ENCODE results near the gene ANK2. TPM values are rescaled to one million over a fixed set of nuclear protein-coding genes. Genes with fewer than 3 reads are reported as not detected.
"Not testable (repeated sequence)": the region's sequence is repeated elsewhere in the genome, so short reads cannot be mapped to it uniquely, and the experiment has no call there.

The ANK2 gene
- total RNA-seq, 2 experiments from 2014 or later = 0.36 TPM; not detected in 1

DNA sequence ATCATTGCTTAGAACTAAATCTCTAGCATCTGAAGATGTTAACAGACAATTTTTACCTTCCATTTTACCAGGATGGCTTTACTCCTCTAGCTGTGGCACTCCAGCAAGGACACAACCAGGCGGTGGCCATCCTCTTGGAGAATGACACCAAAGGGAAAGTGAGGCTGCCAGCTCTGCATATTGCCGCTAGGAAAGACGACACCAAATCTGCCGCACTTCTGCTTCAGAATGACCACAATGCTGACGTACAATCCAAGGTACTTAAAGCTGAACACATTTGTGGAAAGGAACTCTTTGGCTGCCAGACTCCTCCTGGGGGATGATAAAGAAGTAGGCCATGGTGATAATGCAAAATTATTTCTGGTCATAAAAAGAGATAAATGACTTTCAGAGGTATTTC is 187.5 kb downstream of the ANK2 start:
- H3K36me3 ChIP-seq (ENCODE audit: insufficient read depth, low read length) = no peaks in the 10 kb centered on the region
- ChIA-PET CTCF (no interaction called here), POLR2A (no interaction called here)
- Mint-ChIP-seq H3K9me3 (no peaks in the 10 kb centered on the region), H3K36me3 (ENCODE audit: low read depth) (no peaks in the 10 kb centered on the region), H3K4me1 (ENCODE audit: low read depth) (no peaks in the 10 kb centered on the region), H3K27ac (no peak overlapping the region), H3K4me3 (no peak overlapping the region), H3K27me3 (peaks cover 4% of the 10 kb centered on the region)
- TF ChIP-seq, protein P1, sequence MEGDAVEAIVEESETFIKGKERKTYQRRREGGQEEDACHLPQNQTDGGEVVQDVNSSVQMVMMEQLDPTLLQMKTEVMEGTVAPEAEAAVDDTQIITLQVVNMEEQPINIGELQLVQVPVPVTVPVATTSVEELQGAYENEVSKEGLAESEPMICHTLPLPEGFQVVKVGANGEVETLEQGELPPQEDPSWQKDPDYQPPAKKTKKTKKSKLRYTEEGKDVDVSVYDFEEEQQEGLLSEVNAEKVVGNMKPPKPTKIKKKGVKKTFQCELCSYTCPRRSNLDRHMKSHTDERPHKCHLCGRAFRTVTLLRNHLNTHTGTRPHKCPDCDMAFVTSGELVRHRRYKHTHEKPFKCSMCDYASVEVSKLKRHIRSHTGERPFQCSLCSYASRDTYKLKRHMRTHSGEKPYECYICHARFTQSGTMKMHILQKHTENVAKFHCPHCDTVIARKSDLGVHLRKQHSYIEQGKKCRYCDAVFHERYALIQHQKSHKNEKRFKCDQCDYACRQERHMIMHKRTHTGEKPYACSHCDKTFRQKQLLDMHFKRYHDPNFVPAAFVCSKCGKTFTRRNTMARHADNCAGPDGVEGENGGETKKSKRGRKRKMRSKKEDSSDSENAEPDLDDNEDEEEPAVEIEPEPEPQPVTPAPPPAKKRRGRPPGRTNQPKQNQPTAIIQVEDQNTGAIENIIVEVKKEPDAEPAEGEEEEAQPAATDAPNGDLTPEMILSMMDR (IDR thresholded peaks at IDR 0.05) = no peak
- H3K27me3 ChIP-seq (ENCODE audit: control insufficient read depth in 1 of 2, insufficient read depth in 2 of 2, low read length in 2 of 2) = no peaks in the 10 kb centered on the region
- H3K9me3 ChIP-seq (ENCODE audit: control insufficient read depth in 1 of 2, insufficient read depth in 1 of 2, low read length in 2 of 2) = no peaks in the 10 kb centered on the region
- intact Hi-C loops (cut with DNase I, micrococcal nuclease) = no loop called here
- H3K4me1 ChIP-seq (ENCODE audit: insufficient read depth, low read length) = no peaks in the 10 kb centered on the region
- H3K27ac ChIP-seq (ENCODE audit: low read depth in 1 of 2, low read length in 2 of 2) = no peak overlapping the region
- ATAC-seq (ENCODE audit: poor library complexity) (no peak), DNase-seq (no peak)
- no peak overlapping the region for H3K4me3 ChIP-seq (ENCODE audit: low read length)

DNA sequence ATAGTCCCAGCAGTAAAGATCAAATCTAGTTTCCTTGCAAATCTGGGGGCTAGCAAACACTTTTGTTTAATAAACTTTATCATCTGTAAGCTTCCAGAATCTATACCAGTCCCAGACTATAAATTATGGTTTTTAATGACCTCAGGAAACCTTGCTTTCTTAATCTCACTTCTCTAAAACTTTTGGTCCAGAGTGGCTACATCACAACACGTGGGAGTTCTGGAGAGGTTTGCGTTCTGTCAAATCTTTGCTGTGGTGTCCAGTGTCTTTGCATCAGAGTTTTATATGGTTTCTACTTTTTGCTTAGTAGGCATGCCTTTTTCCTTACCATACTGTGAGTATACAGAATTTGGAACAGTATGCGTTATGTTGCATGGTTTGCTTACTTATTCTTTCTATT is 193.9 kb downstream of the ANK2 start:
- Histone ChIP-seq H3K4me1 (ENCODE audit: insufficient read depth, low read length) (no peaks in the 10 kb centered on the region), H3K36me3 (ENCODE audit: insufficient read depth, low read length) (no peaks in the 10 kb centered on the region), H3K27ac (ENCODE audit: low read depth in 1 of 2, low read length in 2 of 2) (no peak overlapping the region), H3K27me3 (ENCODE audit: control insufficient read depth in 1 of 2, insufficient read depth in 2 of 2, low read length in 2 of 2) (no peaks in the 10 kb centered on the region), H3K4me3 (ENCODE audit: low read length) (no peak overlapping the region), H3K9me3 (ENCODE audit: control insufficient read depth in 1 of 2, insufficient read depth in 1 of 2, low read length in 2 of 2) (no peaks in the 10 kb centered on the region)
- DNase-seq (no peak), ATAC-seq (ENCODE audit: poor library complexity) (no peak)
- intact Hi-C loops (cut with DNase I, micrococcal nuclease) = no loop called here
- H3K27ac Mint-ChIP-seq = no peak overlapping the region
- no peaks in the 10 kb centered on the region for H3K36me3 Mint-ChIP-seq (ENCODE audit: low read depth)
- CTCF ChIA-PET = no interaction called here
- no peak overlapping the region for H3K4me3 Mint-ChIP-seq
- H3K27me3 Mint-ChIP-seq = peaks cover 16% of the 10 kb centered on the region
- H3K9me3 Mint-ChIP-seq = peaks cover 3% of the 10 kb centered on the region
- H3K4me1 Mint-ChIP-seq (ENCODE audit: low read depth) = no peaks in the 10 kb centered on the region
- TF ChIP-seq, protein P1 (IDR thresholded peaks at IDR 0.05) = no peak
- POLR2A ChIA-PET = no interaction called here

DNA sequence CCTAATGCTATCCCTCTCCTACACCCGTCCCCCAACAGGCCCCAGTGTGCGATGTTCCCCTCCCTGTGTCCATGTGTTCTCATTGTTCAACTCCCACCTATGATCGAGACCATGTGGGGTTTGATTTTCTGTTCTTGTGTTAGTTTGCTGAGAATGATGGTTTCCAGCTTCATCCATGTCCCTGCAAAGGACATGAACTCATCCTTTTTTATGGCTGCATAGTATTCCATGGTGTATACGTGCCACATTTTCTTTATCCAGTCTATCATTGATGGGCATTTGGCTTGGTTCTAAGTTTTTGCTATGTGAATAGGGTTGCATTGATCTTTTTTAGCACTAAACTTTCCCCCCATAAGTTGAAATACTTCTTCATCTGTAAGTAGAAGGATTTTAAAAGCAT is 195.3 kb downstream of the ANK2 start:
- H3K4me1 Mint-ChIP-seq (ENCODE audit: low read depth); H3K9me3 Mint-ChIP-seq; H3K36me3 Mint-ChIP-seq (ENCODE audit: low read depth); ATAC-seq (ENCODE audit: poor library complexity); H3K27me3 ChIP-seq (ENCODE audit: control insufficient read depth in 1 of 2, insufficient read depth in 2 of 2, low read length in 2 of 2); H3K4me3 ChIP-seq (ENCODE audit: low read length); H3K27ac ChIP-seq (ENCODE audit: low read depth in 1 of 2, low read length in 2 of 2); H3K4me1 ChIP-seq (ENCODE audit: insufficient read depth, low read length); H3K9me3 ChIP-seq (ENCODE audit: control insufficient read depth in 1 of 2, insufficient read depth in 1 of 2, low read length in 2 of 2); intact Hi-C loops (cut with DNase I, micrococcal nuclease); H3K36me3 ChIP-seq (ENCODE audit: insufficient read depth, low read length); DNase-seq; H3K4me3 Mint-ChIP-seq; POLR2A ChIA-PET; H3K27ac Mint-ChIP-seq; CTCF ChIA-PET: not testable (repeated sequence)
- H3K27me3 Mint-ChIP-seq = peaks cover 19% of the 10 kb centered on the region

DNA sequence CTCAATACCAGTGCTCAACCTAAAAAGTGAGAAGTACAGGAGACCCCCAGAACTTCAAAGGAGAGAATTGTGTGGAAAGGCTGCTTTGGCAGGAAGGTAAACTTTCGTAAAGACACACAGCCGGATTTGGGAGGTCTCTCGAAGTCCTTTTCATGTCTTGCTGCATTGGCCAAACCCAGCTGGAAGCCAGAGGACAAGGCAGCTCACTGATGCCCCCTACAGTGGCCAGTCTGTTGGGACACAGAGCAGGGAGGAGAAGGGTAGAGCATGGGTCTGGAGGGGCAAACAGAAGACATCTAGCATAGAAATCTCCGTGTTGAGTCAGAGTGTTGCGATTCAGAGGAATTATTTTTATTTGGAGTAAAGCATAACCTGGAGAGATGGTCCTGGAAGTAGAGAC is 198.9 kb downstream of the ANK2 start:
- H3K27ac ChIP-seq (ENCODE audit: low read depth in 1 of 2, low read length in 2 of 2) = no peak overlapping the region
- Mint-ChIP-seq H3K36me3 (ENCODE audit: low read depth) (no peaks in the 10 kb centered on the region), H3K4me3 (no peak overlapping the region), H3K4me1 (ENCODE audit: low read depth) (no peaks in the 10 kb centered on the region), H3K9me3 (peaks cover 3% of the 10 kb centered on the region), H3K27ac (no peak overlapping the region), H3K27me3 (peaks cover 17% of the 10 kb centered on the region)
- TF ChIP-seq, protein P1 (IDR thresholded peaks at IDR 0.05) = no peak
- H3K4me3 ChIP-seq (ENCODE audit: low read length) = no peak overlapping the region
- no peaks in the 10 kb centered on the region for H3K9me3 ChIP-seq (ENCODE audit: control insufficient read depth in 1 of 2, insufficient read depth in 1 of 2, low read length in 2 of 2)
- ChIA-PET CTCF (no interaction called here), POLR2A (no interaction called here)
- no peaks in the 10 kb centered on the region for H3K27me3 ChIP-seq (ENCODE audit: control insufficient read depth in 1 of 2, insufficient read depth in 2 of 2, low read length in 2 of 2)
- DNase-seq = no peak
- ATAC-seq (ENCODE audit: poor library complexity) = no peak
- H3K4me1 ChIP-seq (ENCODE audit: insufficient read depth, low read length) = no peaks in the 10 kb centered on the region
- H3K36me3 ChIP-seq (ENCODE audit: insufficient read depth, low read length) = no peaks in the 10 kb centered on the region
- intact Hi-C loops (cut with DNase I, micrococcal nuclease) = no loop called here

Data from CD4-positive, alpha-beta T cell (primary cell).